Esophagus squamous epithelium (tissue), 5 donors: Measurements from ENCODE around the gene IKZF4. TPM values are rescaled to one million over a fixed set of nuclear protein-coding genes. Genes with fewer than 3 reads are reported as not detected.

Experiments
- DNase-seq: peaks from one replicate; lab custom pipeline; 2025; lab: John Stamatoyannopoulos, UW
- H3K27ac ChIP-seq, 4 donors: fragments of 200-600 bp; sonication (generic); one replicate each; pipeline ENCODE4 v1.5.1; 2016 to 2019; ENCODE audit warnings: mild to moderate bottlenecking in 1 of 4
- H3K27me3 ChIP-seq, 4 donors: fragments of 200-600 bp; sonication (generic); 1 replicate in 3 of 4; 2 replicates in 1 of 4; pipeline versions ENCODE4 v1.5.1 to v1.6.0; 2017 to 2021; ENCODE audit warnings: antibody characterized with exemption in 1 of 4
- H3K36me3 ChIP-seq, 3 donors: fragments of 200-600 bp; sonication (generic); one replicate each; pipeline ENCODE4 v1.5.1; 2016 to 2019
- H3K4me1 ChIP-seq, 3 donors: fragments of 200-600 bp; sonication (generic); one replicate each; pipeline ENCODE4 v1.5.1; 2017 to 2019
- H3K4me3 ChIP-seq, 4 donors: fragments of 200-600 bp; sonication (generic); 1 replicate in 3 of 4; 2 replicates in 1 of 4; pipeline ENCODE4 v1.5.1; 2016 to 2019; ENCODE audit warnings: mild to moderate bottlenecking in 2 of 4, moderate library complexity in 1 of 4
- H3K9me3 ChIP-seq, 3 donors: fragments of 200-600 bp; sonication (generic); one replicate each; pipeline ENCODE4 v1.5.1; 2016 to 2019
- CTCF ChIP-seq, 6 experiments: fragments of 450-650 bp in 4 of 6; fragments of 200-600 bp in 2 of 6; sonication (generic) in 2 of 6; IDR thresholded peaks; one replicate each; pipeline ENCODE4 v1.5.1; 2016 to 2019; ENCODE audit warnings: antibody characterized with exemption in 6 of 6, mild to moderate bottlenecking in 4 of 6, moderate library complexity in 4 of 6
- POLR2A ChIP-seq, 4 donors: fragments of 450-650 bp; IDR thresholded peaks; one replicate each; pipeline ENCODE4 v1.6.1; 2017; ENCODE audit warnings: antibody characterized with exemption in 4 of 4, mild to moderate bottlenecking in 4 of 4, moderate library complexity in 3 of 4
- WGBS, 2 donors: methylation state at CpG; one replicate each; pipeline ENCODE4 v1.1.5; 2018; 5-methylcytosine and 5-hydroxymethylcytosine counted together
- intact Hi-C: fragments of 100-400 bp; cut with DNase I; formaldehyde crosslinking; loops from one replicate; pipeline ENCODE4 v1.15.0; 2022
- total RNA-seq, 4 donors: library from RNA; depleted of rRNA; stranded (reverse); fragments of >200 nt; gene quantifications; one replicate each; pipeline ENCODE4 v1.1.0, GENCODE V29; 2016
- donor health status: DM: yes; HTN: yes; CAD: no.

Gene IKZF4
- total RNA-seq, 4 donors from 2014 or later: 1.2 to 2.0 (median 1.9) TPM

- peaks cover 4 to 63% (median 6%) of the 10 kb centered on the region in 3 donors for H3K4me1 ChIP-seq
- intact Hi-C loops: no loop called here
- H3K4me3 ChIP-seq: peak within 1 kb of the TSS; percentile 67 to 82 (median 78)
- H3K36me3 ChIP-seq: peaks cover 0 to 30% (median 0%) of the 10 kb centered on the region in 3 donors
- no peak for DNase-seq
- H3K27me3 ChIP-seq: peaks cover 0 to 12% (median 0%) of the 10 kb centered on the region in 4 donors
- TF ChIP-seq CTCF (IDR thresholded peaks at IDR 0.05): peak in 3 of 6 experiments; percentile 18 to 48 (median 32)
- TF ChIP-seq POLR2A (IDR thresholded peaks at IDR 0.05): peak in 2 of 4 donors; percentile 36 to 63
- H3K27ac ChIP-seq: peak within 1 kb of the TSS; percentile 90 to 99 (median 94)
- no peaks in the 10 kb centered on the region for H3K9me3 ChIP-seq
- 1% methylated on average over 15 to 29 of the region's 59 CpGs for WGBS, 2 donors
These were observed 59.1 kb downstream of the IKZF4 start, which contains the start of gene ERBB3 for GRCh38 chr12:56079723-56080555. TSS of gene ERBB3 (plus strand) at chr12:56080165. CDS start at chr12:56080301, 136 bp downstream.

- peak overlapping the region; percentile 67 to 82 (median 78) for H3K4me3 ChIP-seq
- peak overlapping the region; percentile 90 to 99 (median 94) for H3K27ac ChIP-seq
- peaks cover 4 to 71% (median 6%) of the 10 kb centered on the region in 3 donors for H3K4me1 ChIP-seq
- peaks cover 0 to 12% (median 0%) of the 10 kb centered on the region in 4 donors for H3K27me3 ChIP-seq
- no peak for DNase-seq
- peaks cover 0 to 37% (median 0%) of the 10 kb centered on the region in 3 donors for H3K36me3 ChIP-seq
- no peak for TF ChIP-seq CTCF (IDR thresholded peaks at IDR 0.05)
- peak in 1 of 4 donors; percentile 36 for TF ChIP-seq POLR2A (IDR thresholded peaks at IDR 0.05)
- 37% methylated on average over 2 of the region's 20 CpGs; no CpG with 5 or more reads in 1 of the 2 donors for WGBS, 2 donors
- intact Hi-C loops: no loop called here
- no peaks in the 10 kb centered on the region for H3K9me3 ChIP-seq
These were observed 59.8 kb downstream of the IKZF4 start for GRCh38 chr12:56080556-56081138.

GRCh38 chr12:56081393-56082347 is 60.8 kb downstream of the IKZF4 start:
- no peak for DNase-seq
- intact Hi-C loops: no loop called here
- no peak for TF ChIP-seq POLR2A (IDR thresholded peaks at IDR 0.05)
- no peak for TF ChIP-seq CTCF (IDR thresholded peaks at IDR 0.05)
- Histone ChIP-seq H3K4me3 (peak overlapping the region; percentile 67 to 82 (median 78)), H3K27me3 (peaks cover 0 to 12% (median 0%) of the 10 kb centered on the region in 4 donors), H3K9me3 (no peaks in the 10 kb centered on the region), H3K27ac (peak overlapping the region; percentile 90 to 99 (median 94)), H3K4me1 (peaks cover 4 to 81% (median 6%) of the 10 kb centered on the region in 3 donors), H3K36me3 (peaks cover 0 to 42% (median 0%) of the 10 kb centered on the region in 3 donors)
- 45 to 71% methylated on average over 1 to 5 of the region's 6 CpGs for WGBS, 2 donors

GRCh38 chr12:56082382-56082781 is 61.5 kb downstream of the IKZF4 start:
- TF ChIP-seq CTCF (IDR thresholded peaks at IDR 0.05) (no peak), POLR2A (IDR thresholded peaks at IDR 0.05) (no peak)
- DNase-seq: no peak
- Histone ChIP-seq H3K9me3 (no peaks in the 10 kb centered on the region), H3K4me1 (peaks cover 4 to 88% (median 6%) of the 10 kb centered on the region in 3 donors), H3K36me3 (peaks cover 0 to 49% (median 0%) of the 10 kb centered on the region in 3 donors), H3K27me3 (peaks cover 0 to 12% (median 0%) of the 10 kb centered on the region in 4 donors), H3K27ac (peak overlapping the region in 3 of 4 donors; percentile 91 to 99 (median 98)), H3K4me3 (peak overlapping the region in 3 of 4 donors; percentile 67 to 82 (median 81))
- intact Hi-C loops: no loop called here
- 73% methylated on average over 2 of the region's 2 CpGs; no CpG with 5 or more reads in 1 of the 2 donors for WGBS, 2 donors
